GM21717 (cell line): ENCODE measurements around the gene MAN1A1.
A peak's percentile ranks its signal among the peaks of the same experiment; 100 is the strongest.

Experiments used
- ATAC-seq: cut with Tn5 transposase; IDR thresholded peaks from one replicate; pipeline ENCODE4 v1.9.1; 2021; ENCODE audit warnings: mild to moderate bottlenecking, moderate library complexity; ENCODE audit not compliant: unreplicated experiment

MAN1A1 gene

GRCh38 chr6:119274197-119274595 lies 75.4 kb downstream of the MAN1A1 start:
- ATAC-seq = no peak

- ATAC-seq = no peak
Measured at GRCh38 chr6:119273272-119274196, 76.0 kb downstream of the MAN1A1 start.

- ATAC-seq = no peak
Measured at GRCh38 chr6:119270545-119270944, 79.0 kb downstream of the MAN1A1 start.

DNA sequence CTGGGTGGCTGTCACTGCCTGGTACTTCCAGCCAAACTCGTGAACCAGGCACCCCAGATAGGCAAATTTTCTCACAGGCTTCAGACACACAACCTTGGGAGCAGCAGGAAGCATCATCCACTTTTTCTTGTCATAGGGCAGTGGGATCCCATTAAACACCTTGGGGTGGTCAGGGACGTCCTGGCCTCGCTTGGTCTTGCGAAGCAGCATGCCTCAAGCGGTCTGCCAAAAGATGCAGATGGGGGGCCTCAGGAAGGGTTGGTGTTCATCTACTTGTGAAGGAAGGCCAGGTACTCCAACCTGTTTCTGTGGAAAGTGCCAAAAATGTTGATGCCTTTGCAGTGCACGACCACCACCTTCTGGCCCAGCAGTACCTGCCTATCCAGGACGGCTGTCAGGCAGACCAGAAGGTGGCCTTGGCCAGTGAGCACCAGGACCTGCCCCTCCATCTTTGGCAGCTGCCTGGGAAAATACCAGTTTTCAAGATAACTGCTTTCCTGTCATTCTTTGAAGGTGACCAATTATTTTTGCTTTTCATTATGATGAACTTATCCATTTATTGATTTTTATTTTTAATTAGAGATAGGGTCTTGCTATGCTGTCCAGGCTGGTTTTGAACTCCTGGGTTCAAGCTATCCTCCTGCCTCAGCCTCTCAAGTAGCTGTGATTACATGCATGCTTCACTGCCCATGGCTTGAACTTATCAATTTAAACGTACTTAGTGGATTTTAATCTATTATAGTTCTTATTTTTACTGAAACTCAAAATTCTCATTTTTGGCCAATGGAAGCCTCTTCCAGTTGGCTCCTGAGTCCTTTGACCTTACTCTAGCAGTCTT lies 80.1 kb downstream of the MAN1A1 start:
- no peak for ATAC-seq

- no peak for ATAC-seq
Measured at GRCh38 chr6:119267126-119267905, 82.2 kb downstream of the MAN1A1 start.

DNA sequence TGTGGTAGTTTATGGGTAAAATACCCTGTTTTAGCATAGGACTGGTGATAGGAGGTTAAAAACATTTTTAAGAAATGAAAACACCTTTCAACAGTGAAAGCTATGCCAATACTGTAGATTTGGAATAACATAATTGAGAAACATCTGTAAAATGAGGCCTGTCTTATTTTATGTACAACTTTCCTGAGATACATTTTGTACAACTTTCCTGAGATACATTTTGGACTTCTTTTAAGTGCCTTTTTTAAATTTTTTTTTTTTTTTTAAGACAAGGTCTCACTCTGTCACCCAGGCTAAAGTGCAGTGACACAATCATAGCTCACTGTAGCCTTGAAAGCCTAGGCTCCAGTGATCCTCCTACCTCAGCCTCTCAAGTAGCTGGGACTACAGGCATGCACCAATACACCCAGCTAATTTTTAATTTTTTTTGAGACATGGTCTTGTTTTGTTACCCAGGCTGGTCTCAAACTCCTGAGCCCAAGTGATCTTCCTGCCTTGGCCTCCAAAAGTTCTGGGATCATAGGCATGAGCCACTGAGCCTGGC lies 84.6 kb downstream of the MAN1A1 start:
- ATAC-seq = no peak

GRCh38 chr6:119262612-119263011 lies 86.9 kb downstream of the MAN1A1 start:
- ATAC-seq = no peak

- ATAC-seq = no peak
Measured at GRCh38 chr6:119261944-119262284, 87.6 kb downstream of the MAN1A1 start.

DNA sequence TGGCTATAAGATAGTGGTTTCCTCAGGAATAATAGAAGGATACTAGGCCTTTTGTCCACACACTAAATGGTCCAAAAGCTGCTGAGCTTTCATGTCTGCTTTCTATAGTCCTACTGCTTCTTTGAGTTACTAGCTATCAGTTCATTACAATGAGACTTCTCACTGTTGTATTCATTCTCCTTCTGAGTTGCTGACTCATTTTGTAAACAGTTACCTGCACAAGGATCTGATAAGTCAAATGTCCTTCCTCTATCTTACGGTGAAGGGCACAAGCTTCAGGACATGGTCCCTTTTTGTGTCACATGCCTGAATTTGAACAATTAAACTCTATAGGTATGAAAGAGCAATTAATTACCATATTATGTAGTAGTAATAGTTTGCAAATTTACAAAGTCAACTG lies 90.5 kb downstream of the MAN1A1 start:
- ATAC-seq = no peak

- no peak for ATAC-seq
Measured at GRCh38 chr6:119257726-119258125, 91.8 kb downstream of the MAN1A1 start.

DNA sequence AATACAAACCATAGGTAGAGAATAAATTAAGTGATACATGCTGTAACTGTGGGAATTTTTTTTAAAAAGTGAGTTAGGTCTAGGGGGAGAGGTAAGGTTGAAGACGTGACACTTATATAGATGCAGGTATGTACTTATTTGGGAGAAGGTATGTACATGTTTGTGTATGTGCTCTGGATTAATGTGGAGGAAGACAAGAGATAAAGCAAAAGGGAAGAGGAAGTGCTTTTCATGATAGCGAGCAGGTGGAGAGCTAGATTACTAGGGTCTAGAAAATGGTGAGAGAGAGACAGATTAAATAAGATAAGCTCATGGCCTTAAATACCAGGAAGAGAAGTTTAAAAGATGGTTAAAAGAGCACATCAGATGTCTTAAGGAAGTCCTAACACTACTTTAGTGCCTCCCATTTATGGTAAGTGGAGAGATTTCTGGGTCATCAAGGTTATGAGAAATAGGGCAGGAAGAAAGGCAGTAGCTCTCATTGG lies 92.5 kb downstream of the MAN1A1 start:
- no peak for ATAC-seq

GRCh38 chr6:119256392-119256791 lies 93.2 kb downstream of the MAN1A1 start:
- no peak for ATAC-seq

DNA sequence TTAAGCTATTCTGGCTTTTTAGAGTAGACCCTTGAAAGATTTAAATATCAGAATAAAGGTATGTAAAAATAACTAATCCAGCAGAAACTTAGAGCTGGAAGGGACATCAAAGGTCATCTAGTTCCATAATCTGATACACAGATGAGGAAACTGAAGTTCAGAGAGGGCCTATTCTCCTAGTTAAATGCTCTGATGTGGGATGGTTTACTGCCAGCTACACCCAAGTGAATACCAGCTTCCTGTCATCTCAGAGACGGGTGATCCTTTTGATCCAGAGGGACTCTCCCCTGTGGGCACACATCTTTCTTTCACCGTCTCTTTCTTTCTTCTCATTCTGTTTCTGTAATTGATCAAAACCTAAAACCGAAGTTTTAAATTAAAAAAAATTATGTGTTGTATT lies 94.1 kb downstream of the MAN1A1 start:
- no peak for ATAC-seq

DNA sequence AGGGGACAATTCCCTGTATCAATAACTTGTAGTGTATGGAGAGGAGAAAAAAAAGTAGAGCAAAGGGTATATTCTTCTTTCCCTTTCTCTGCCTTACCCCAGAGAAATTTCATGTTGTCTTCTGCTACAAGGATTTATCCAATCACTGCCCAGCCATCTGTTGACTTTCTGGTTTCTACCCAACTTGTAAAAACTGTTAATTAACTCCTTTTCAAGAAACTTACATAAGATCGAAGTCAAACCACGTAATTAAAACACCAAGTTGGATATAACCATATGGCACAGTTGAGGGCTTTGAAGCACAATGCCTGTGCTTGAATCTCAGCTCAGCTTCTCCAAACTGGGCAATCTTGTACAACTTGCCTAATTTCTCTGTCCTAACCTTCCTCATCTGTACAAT lies 99.5 kb downstream of the MAN1A1 start:
- ATAC-seq = no peak

GRCh38 chr6:119249319-119249718 lies 100.2 kb downstream of the MAN1A1 start:
- no peak for ATAC-seq

DNA sequence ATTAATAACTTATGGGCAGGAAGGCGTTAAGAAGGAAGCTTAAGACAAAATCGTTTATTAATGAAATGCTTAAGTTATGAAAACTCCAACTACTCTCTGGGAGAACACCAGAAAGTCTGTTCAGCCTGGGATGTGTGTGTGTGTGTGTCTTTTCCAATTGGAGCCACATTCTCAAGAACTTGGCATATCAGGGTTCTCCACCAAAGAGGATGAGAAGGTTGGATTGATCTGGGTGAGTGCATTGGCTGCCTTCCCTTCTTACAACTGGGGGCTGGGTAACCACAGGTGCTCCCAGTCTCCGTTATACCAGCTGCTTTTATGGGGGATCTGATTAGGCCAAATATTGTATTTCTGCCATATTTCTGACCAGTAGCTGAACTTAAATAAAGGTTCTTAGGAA lies 102.1 kb downstream of the MAN1A1 start:
- ATAC-seq = no peak

DNA sequence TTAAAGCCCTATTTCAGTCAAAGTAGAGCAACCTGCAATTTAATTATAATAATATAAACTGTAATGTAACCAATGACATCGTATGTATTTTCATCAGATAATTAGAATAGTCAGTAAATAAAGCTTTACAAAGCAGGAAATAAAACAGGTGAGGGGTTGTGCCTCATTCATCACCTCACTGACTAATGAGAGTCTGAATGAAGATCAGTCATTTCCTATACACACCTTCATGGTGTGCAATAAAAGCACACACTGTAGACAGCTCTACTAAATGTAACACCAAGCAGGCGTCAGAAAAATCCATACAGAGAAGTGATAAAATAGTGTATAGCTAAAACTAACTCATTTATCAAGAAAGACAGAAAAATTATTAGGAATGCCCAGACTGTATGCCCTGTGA lies 105.9 kb downstream of the MAN1A1 start:
- ATAC-seq = no peak

- no peak for ATAC-seq
Measured at GRCh38 chr6:119243037-119243436, 106.5 kb downstream of the MAN1A1 start.

DNA sequence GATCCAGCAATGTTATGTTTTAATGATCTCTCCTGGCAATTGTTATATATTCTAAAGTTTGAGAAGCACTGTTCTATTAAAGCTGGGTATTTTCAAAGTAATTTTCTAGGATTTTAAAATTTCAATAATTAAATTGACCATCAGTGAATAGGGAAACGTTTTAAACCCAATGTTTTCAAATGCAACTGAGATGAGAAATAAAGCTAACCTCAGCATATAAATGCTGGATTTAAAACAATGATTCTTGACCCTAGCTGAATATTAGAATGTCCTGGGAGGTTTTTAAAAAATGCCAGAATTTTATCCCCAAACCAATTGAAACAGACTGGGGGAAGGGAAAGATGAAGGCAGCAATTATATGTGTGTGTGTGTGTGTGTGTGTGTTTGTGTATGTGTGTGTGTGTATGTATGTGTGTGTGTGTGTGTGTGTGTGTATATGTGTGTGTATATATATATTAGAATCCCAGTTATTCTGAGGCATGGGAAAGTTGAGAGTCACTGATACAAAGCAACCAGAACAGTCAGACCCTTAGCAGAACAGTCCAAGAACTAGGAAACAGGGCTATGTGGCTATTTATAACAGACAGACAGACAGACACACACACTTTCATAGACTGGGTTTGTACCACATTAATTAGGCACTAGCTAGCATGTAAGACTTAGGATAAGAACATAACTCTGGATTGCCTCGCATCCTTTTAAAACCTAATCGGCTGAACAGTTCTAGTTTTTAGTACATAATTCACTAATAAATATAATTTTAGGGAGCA lies 107.8 kb downstream of the MAN1A1 start:
- ATAC-seq = no peak

GRCh38 chr6:119241111-119241465 lies 108.5 kb downstream of the MAN1A1 start:
- ATAC-seq = peak; percentile 73
